ENCODE data around the gene SLC24A3.

SLC24A3 gene

GRCh38 chr20:19274412-19275015, 62.1 kb downstream of the SLC24A3 start:
- no peaks in the 10 kb centered on the region for H4K20me1 ChIP-seq (ENCODE audit: control insufficient read depth, insufficient read depth, low read depth, low read length)
- no peak overlapping the region for H3K4me3 ChIP-seq (ENCODE audit: low read length)
- H3K27me3 ChIP-seq (ENCODE audit: control insufficient read depth, low read length): no peaks in the 10 kb centered on the region
- no peak overlapping the region for H3K4me2 ChIP-seq (ENCODE audit: low read length)
- H3K4me1 ChIP-seq (ENCODE audit: control insufficient read depth, low read length): no peaks in the 10 kb centered on the region
- H3F3A ChIP-seq (ENCODE audit: control insufficient read depth, insufficient read depth): no peaks in the 10 kb centered on the region
- no peaks in the 10 kb centered on the region for H3K9me3 ChIP-seq (ENCODE audit: control insufficient read depth, insufficient read depth, low read length)
- H3K27ac ChIP-seq (ENCODE audit: low read depth, low read length): no peak overlapping the region
- no peaks in the 10 kb centered on the region for H3K79me2 ChIP-seq (ENCODE audit: control insufficient read depth, low read length)
- TF ChIP-seq EZH2phosphoT487 (IDR thresholded peaks at IDR 0.05; ENCODE audit: borderline replicate concordance, low read length) (no peak), CTCF (IDR thresholded peaks at IDR 0.05; ENCODE audit: low read depth, low read length, poor library complexity, severe bottlenecking) (no peak)
- no peaks in the 10 kb centered on the region for H3K36me3 ChIP-seq (ENCODE audit: control insufficient read depth, low read length)
- H3K9me2 ChIP-seq (replicated peaks; ENCODE audit: control insufficient read depth, low read length): no peaks in the 10 kb centered on the region

DNA sequence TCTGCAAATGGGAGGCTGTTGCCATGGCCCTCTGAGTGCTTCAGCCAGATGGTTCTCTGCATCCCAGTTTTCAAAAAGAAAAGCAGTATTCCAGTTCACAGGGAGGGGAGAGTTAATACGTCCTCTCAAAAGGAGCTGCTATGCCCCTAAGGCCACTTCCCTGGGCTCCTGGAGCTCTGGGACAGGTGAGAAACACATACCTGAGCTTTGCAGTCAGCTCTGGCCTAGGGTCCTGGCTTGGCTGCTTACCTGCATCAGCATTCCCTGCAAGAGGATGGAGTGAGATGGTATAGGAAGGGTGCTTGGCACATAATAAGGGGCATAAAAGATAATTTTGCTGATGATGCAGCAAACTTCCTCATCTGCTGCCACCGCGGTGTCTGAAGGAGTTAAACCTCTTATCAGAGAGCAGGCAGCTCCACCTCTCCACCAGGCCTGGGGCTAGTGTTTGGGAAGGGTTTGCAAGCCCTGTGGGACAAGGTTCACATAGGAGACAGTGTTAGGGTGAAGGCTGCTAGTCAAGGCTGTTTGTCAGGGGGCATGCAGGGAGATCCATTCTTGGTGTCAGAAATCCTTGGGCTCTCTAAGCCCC, 62.7 kb downstream of the SLC24A3 start:
- Histone ChIP-seq H3K9me3 (ENCODE audit: control insufficient read depth, insufficient read depth, low read length) (no peaks in the 10 kb centered on the region), H3K36me3 (ENCODE audit: control insufficient read depth, low read length) (no peaks in the 10 kb centered on the region), H3K4me2 (ENCODE audit: low read length) (no peak overlapping the region), H3K27ac (ENCODE audit: low read depth, low read length) (no peak overlapping the region), H3K4me1 (ENCODE audit: control insufficient read depth, low read length) (no peaks in the 10 kb centered on the region), H3K9me2 (replicated peaks; ENCODE audit: control insufficient read depth, low read length) (no peaks in the 10 kb centered on the region), H3K27me3 (ENCODE audit: control insufficient read depth, low read length) (no peaks in the 10 kb centered on the region), H3K4me3 (ENCODE audit: low read length) (no peak overlapping the region), H3F3A (ENCODE audit: control insufficient read depth, insufficient read depth) (no peaks in the 10 kb centered on the region), H3K79me2 (ENCODE audit: control insufficient read depth, low read length) (no peaks in the 10 kb centered on the region), H4K20me1 (ENCODE audit: control insufficient read depth, insufficient read depth, low read depth, low read length) (no peaks in the 10 kb centered on the region)
- TF ChIP-seq CTCF (IDR thresholded peaks at IDR 0.05; ENCODE audit: low read depth, low read length, poor library complexity, severe bottlenecking) (no peak), EZH2phosphoT487 (IDR thresholded peaks at IDR 0.05; ENCODE audit: borderline replicate concordance, low read length) (no peak)

DNA sequence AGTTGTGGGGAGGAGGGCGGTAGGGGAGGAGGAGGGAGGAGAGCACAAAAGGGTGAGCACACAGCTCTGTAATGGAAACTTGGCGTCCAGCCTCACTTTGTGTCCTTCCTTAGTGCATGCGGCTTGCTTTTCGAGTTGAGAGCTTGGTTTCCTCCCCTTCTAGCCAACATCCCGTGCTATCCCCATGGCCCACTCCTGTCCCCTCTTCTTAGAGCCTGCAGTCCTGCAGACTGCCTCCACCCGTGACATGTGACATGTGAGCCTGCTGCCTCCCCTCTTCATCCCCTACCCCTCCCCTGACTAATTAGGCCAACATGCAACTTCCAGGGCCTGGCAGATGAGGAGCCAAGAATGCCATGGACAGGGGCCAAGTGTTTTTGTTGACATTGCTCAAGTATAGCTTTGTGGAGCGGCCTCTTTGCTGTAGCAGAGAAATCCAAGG, 63.2 kb downstream of the SLC24A3 start:
- H4K20me1 ChIP-seq (ENCODE audit: control insufficient read depth, insufficient read depth, low read depth, low read length): no peaks in the 10 kb centered on the region
- no peak overlapping the region for H3K27ac ChIP-seq (ENCODE audit: low read depth, low read length)
- H3K4me2 ChIP-seq (ENCODE audit: low read length): no peak overlapping the region
- no peaks in the 10 kb centered on the region for H3K4me1 ChIP-seq (ENCODE audit: control insufficient read depth, low read length)
- no peaks in the 10 kb centered on the region for H3K79me2 ChIP-seq (ENCODE audit: control insufficient read depth, low read length)
- no peaks in the 10 kb centered on the region for H3K9me2 ChIP-seq (replicated peaks; ENCODE audit: control insufficient read depth, low read length)
- no peak overlapping the region for H3K4me3 ChIP-seq (ENCODE audit: low read length)
- H3F3A ChIP-seq (ENCODE audit: control insufficient read depth, insufficient read depth): no peaks in the 10 kb centered on the region
- H3K36me3 ChIP-seq (ENCODE audit: control insufficient read depth, low read length): no peaks in the 10 kb centered on the region
- no peak for TF ChIP-seq CTCF (IDR thresholded peaks at IDR 0.05; ENCODE audit: low read depth, low read length, poor library complexity, severe bottlenecking)
- TF ChIP-seq EZH2phosphoT487 (IDR thresholded peaks at IDR 0.05; ENCODE audit: borderline replicate concordance, low read length): no peak
- no peaks in the 10 kb centered on the region for H3K9me3 ChIP-seq (ENCODE audit: control insufficient read depth, insufficient read depth, low read length)
- no peaks in the 10 kb centered on the region for H3K27me3 ChIP-seq (ENCODE audit: control insufficient read depth, low read length)

Measured in DOHH2 (cell line).